Measurements from ENCODE around the gene INPPL1.
A peak's percentile ranks its signal among the peaks of the same experiment; 100 is the strongest.
"Not testable (repeated sequence)": the region's sequence is repeated elsewhere in the genome, so short reads cannot be mapped to it uniquely, and the experiment has no call there.

The INPPL1 gene

GRCh38 chr11:72263361-72263760 lies 38.8 kb downstream of the INPPL1 start:
- no peak for DNase-seq
- in situ Hi-C loops (cut with HindIII; ENCODE audit: low pct_ligation_motif_present, low pct_unique_long_range_greater_than_20kb, low sequenced_read_pairs): no loop called here

DNA sequence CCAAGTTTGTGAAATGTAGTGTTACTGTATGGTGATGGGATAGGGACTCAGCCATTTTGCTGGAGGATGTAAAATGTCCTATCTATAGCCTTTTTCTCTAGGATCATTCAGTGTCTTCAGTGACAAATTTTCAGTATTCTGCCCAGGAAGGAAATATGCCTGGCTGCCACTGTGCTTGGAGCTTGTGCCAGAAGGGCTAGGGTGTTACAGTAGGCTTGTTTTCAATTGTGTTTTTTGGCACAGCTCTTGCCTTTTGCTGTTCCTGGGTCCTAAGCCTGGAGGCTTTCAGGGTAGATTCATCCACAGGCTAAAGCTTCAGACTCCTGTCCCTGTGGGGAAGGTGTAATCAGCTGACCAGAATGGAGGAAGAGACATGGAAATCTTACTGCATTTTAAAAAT lies 41.4 kb downstream of the INPPL1 start:
- in situ Hi-C loops (cut with HindIII; ENCODE audit: low pct_ligation_motif_present, low pct_unique_long_range_greater_than_20kb, low sequenced_read_pairs): no loop called here
- no peak for DNase-seq

DNA sequence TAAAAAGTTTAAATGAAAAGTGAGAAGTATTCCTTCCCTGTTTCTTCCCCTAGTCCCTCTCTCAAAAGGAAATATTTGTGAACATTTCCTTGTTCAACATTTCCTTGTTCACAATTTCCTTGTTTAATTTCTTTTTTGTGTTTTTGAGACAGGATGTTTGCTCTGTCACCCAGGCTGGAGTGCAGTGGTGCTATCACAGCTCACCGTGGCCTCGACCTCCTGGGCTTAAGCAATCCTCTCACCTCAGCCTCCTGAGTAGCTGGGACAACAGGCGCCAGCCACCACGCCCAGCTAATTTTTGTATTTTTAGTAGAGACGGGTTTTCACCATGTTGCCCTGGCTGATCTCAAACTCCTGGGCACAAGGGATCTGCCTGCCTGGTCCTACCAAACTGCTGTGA lies 42.4 kb downstream of the INPPL1 start:
- in situ Hi-C loops (cut with HindIII; ENCODE audit: low pct_ligation_motif_present, low pct_unique_long_range_greater_than_20kb, low sequenced_read_pairs): not testable (repeated sequence)

DNA sequence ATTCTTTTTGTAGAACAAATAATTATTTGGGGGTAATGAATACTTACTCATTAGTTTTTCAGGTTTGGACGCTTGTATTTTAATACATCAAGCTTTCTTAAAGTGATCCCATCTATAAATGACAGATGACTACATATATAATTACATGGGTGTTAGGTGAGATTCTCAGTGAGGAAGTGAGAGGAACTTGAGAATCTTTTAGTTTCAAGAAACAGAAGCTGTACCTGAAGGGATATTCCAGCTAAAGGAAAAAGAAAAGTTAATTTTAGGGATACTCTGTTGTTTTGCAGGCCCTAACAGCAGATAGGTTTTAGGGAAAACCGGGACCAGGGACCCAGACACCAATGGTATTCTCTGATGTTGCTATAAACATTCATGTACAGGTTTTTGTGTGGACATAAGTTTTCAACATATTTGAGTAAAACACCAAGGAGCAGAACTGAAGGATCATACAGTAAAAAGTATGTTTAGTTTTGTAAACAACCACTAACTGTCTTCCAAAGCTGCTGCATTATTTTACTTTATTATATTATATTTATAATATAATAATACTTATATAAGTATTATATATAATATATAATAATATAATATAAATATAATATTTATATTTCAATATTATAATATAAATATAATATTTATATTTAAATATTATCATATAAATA lies 43.5 kb downstream of the INPPL1 start:
- no peak for DNase-seq
- in situ Hi-C loops (cut with HindIII; ENCODE audit: low pct_ligation_motif_present, low pct_unique_long_range_greater_than_20kb, low sequenced_read_pairs): no loop called here

More for the DNA sequence above, 42.4 kb downstream of the INPPL1 start:
- DNase-seq: not testable (repeated sequence)

DNA sequence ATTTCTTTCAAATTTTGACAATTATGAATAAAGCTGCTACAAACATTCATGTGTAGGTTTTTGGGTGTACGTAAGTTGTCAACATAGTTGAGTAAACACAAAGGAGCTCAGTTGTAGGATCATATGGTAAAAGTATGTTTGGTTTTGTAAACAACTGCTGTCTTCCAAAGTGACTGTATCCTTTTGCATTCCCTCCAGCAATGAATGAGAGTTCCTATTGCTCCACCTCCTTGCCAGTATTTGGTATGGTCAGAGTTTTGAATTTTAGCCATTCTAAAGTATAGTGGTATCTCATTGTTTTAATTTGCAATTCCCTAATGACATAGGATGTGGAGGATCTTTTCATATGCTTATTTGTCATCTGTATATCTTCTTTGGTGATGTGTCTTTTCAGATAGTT lies 47.4 kb downstream of the INPPL1 start:
- in situ Hi-C loops (cut with HindIII; ENCODE audit: low pct_ligation_motif_present, low pct_unique_long_range_greater_than_20kb, low sequenced_read_pairs): no loop called here
- DNase-seq: no peak

DNA sequence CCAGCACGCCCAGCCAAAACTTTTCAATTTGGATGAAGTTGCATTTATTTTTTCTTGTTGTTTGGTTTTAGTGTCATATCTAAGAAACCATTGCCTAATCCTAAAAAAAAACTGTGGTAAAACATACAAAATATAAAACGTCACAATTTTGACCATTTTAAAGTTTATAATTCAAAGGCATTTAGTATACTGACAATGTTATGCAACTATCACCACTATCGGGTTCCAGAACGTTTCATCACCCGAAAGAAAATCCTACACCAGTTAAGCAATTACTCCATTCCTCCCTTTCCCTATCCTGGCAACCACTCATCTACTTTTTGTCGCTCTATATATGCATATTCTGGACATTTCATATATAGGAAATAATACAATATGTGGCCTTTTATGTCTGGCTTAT lies 49.9 kb downstream of the INPPL1 start:
- no peak for DNase-seq
- in situ Hi-C loops (cut with HindIII; ENCODE audit: low pct_ligation_motif_present, low pct_unique_long_range_greater_than_20kb, low sequenced_read_pairs): no loop called here

DNA sequence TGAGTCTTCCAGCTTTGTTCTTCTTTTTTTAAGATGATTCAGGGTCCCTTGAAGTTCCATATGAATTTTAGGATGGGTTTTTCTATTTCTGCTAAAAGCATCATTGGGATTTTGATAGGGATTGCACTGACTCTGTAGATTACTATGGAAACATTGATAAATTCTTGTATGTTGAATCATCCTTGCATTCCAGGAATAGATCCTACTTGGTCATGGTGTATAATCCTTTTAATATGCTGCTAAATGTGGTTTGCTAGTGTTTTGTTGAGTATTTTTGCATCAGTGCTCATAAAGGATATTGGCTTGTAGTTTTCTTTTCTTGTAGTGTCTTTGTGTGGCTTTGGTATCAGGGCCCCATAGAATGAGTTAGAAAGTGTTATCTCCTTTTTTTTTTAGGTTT lies 54.3 kb downstream of the INPPL1 start:
- peak; percentile 63 for DNase-seq
- in situ Hi-C loops (cut with HindIII; ENCODE audit: low pct_ligation_motif_present, low pct_unique_long_range_greater_than_20kb, low sequenced_read_pairs): no loop called here

DNA sequence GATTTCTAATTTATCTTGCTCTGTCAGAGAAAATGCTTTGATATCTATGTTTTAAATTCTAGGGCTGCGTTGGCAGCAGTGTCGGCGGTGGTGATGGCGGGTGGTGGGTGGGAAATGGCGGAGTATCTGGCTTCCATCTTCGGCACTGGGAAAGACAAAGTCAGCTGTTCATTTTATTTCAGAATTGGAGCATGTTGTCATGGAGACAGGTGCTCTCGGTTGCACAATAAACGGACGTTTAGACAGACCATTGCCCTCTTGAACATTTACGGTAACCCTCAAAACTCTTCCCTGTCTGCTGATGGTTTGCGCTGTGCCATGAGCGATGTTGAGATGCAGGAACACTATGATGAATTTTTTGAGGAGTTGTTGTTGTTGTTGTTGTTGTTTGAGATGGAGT lies 55.5 kb downstream of the INPPL1 start:
- in situ Hi-C loops (cut with HindIII; ENCODE audit: low pct_ligation_motif_present, low pct_unique_long_range_greater_than_20kb, low sequenced_read_pairs): no loop called here
- DNase-seq: no peak

- no peak for DNase-seq
- in situ Hi-C loops (cut with HindIII; ENCODE audit: low pct_ligation_motif_present, low pct_unique_long_range_greater_than_20kb, low sequenced_read_pairs): no loop called here
These were observed 56.3 kb downstream of the INPPL1 start for GRCh38 chr11:72280726-72281315.

DNA sequence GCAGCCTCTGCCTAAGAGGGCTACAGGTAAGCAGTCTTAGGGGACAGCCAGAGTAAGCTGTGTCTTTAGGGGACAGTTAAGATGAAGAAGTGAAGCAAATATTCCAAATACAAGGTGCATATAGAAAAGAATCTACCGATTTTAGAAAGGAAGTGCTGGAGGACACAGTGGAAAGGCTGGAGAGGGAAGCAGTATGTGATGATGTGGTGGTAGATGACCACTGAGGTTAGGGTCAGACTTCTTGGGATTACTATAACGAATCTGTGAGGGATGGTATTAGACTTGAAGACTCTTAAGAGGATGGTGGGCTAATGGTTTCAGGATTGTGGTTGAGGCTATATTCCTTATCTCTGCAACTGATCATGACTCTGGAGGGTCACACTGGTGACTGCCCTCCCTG lies 59.4 kb downstream of the INPPL1 start:
- in situ Hi-C loops (cut with HindIII; ENCODE audit: low pct_ligation_motif_present, low pct_unique_long_range_greater_than_20kb, low sequenced_read_pairs): no loop called here

GRCh38 chr11:72287293-72287692 lies 62.7 kb downstream of the INPPL1 start:
- in situ Hi-C loops (cut with HindIII; ENCODE audit: low pct_ligation_motif_present, low pct_unique_long_range_greater_than_20kb, low sequenced_read_pairs): no loop called here
- DNase-seq: no peak

More for the DNA sequence above, 59.4 kb downstream of the INPPL1 start:
- no peak for DNase-seq
